ENCODE measurements around the gene BTBD16.

BTBD16 gene

DNA sequence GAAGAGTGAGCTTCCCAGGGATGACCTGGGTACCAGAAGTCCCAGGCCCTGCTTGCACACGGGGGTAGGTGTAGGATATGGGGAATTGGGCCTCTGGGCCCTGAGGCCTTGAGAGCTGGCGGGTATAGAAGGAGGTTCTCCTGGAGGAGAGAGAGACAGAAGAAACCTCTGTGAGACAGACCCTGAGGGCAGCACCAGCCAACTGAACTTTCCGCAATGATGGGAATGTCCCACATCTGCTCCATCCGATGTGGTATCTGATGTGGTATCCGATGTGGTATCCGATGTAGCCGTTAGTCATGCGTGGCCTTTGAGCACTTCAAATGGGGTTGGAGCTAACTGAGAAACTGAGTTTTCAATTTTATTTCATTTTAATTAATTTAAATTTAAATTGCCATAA, 72.8 kb downstream of the BTBD16 start:
- Histone ChIP-seq H3K27me3 (ENCODE audit: control insufficient read depth, insufficient read depth, low read length) (no peaks in the 10 kb centered on the region), H3K79me2 (no peaks in the 10 kb centered on the region), H3K4me2 (ENCODE audit: low read length) (no peak overlapping the region), H3K9me3 (ENCODE audit: control insufficient read depth, low read length) (no peaks in the 10 kb centered on the region), H3K36me3 (ENCODE audit: control insufficient read depth, insufficient read depth, low read length) (no peaks in the 10 kb centered on the region), H3K27ac (no peak overlapping the region), H2AFZ (no peak overlapping the region), H3K4me1 (no peaks in the 10 kb centered on the region), H3K4me3 (ENCODE audit: low read depth, low read length) (no peak overlapping the region), H3K9ac (no peak overlapping the region)
- TF ChIP-seq, protein P1, sequence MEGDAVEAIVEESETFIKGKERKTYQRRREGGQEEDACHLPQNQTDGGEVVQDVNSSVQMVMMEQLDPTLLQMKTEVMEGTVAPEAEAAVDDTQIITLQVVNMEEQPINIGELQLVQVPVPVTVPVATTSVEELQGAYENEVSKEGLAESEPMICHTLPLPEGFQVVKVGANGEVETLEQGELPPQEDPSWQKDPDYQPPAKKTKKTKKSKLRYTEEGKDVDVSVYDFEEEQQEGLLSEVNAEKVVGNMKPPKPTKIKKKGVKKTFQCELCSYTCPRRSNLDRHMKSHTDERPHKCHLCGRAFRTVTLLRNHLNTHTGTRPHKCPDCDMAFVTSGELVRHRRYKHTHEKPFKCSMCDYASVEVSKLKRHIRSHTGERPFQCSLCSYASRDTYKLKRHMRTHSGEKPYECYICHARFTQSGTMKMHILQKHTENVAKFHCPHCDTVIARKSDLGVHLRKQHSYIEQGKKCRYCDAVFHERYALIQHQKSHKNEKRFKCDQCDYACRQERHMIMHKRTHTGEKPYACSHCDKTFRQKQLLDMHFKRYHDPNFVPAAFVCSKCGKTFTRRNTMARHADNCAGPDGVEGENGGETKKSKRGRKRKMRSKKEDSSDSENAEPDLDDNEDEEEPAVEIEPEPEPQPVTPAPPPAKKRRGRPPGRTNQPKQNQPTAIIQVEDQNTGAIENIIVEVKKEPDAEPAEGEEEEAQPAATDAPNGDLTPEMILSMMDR (IDR thresholded peaks at IDR 0.05): no peak

DNA sequence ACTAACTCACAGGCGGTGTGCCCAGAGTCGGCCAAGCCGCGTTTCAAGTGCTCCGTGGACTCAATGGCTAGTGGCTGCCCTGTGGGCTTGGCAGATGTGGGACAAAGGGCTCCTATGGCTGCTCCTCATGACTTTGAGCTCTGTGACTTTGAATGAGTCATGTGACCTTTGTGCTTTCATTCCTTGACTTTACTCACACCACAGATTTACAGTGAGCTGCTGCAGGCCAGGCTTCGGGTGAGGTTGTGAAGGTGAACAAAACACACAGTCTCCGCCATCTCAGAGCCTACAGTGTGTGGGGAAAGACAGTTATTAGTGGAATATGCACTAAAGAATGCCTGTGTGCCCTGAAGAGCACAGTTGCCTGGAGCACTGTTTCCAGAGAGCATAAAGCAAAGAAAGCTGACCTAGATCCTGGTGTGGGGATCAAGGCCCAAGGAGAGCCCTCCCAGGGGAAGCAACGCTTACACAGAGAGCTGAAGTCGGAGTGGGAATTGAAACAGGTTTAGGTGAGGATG, 73.7 kb downstream of the BTBD16 start:
- H3K9me3 ChIP-seq (ENCODE audit: control insufficient read depth, low read length): no peaks in the 10 kb centered on the region
- H3K27ac ChIP-seq: no peak overlapping the region

DNA sequence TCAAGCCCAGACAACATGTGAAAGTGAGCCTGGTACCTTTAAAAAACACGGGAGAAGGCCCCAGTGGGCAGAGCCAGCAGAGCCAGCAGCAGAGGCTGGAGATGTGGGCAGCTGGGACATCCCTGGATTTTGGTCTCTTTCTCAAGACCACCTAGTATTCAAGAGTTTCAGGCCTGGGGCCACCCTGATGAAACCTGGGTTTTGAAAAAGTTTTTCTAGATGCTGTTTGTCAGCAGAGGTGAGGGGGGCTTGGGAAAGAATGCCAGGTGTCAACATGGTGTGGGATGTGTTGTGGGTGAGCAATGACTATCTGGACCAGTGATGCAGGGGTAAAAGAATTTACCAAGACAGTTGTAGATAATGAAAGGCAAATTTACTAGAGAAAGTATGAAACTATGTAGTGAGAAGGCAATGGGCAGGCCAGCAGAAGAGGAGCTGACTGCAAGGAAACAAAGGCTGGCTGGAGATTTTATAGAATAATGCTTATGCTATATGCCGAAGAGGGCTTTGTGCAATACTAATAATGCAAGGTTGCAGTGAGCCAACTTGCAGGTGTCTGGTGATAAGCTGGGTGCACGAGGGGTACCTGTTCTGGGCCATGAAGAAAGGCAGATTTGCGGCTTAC, 75.3 kb downstream of the BTBD16 start:
- H3K27me3 ChIP-seq (ENCODE audit: control insufficient read depth, insufficient read depth, low read length): no peaks in the 10 kb centered on the region
- no peak overlapping the region for H2AFZ ChIP-seq
- H3K9me3 ChIP-seq (ENCODE audit: control insufficient read depth, low read length): no peaks in the 10 kb centered on the region
- H3K4me1 ChIP-seq: no peaks in the 10 kb centered on the region
- H3K36me3 ChIP-seq (ENCODE audit: control insufficient read depth, insufficient read depth, low read length): no peaks in the 10 kb centered on the region
- no peaks in the 10 kb centered on the region for H3K79me2 ChIP-seq
- H3K27ac ChIP-seq: no peak overlapping the region
- no peak overlapping the region for H3K4me2 ChIP-seq (ENCODE audit: low read length)
- no peak overlapping the region for H3K9ac ChIP-seq
- H3K4me3 ChIP-seq (ENCODE audit: low read depth, low read length): no peak overlapping the region
- TF ChIP-seq, protein P1 (IDR thresholded peaks at IDR 0.05): no peak

More for the DNA sequence above, 73.7 kb downstream of the BTBD16 start:
- no peak overlapping the region for H3K4me2 ChIP-seq (ENCODE audit: low read length)
- no peaks in the 10 kb centered on the region for H3K27me3 ChIP-seq (ENCODE audit: control insufficient read depth, insufficient read depth, low read length)
- no peak overlapping the region for H2AFZ ChIP-seq
- no peaks in the 10 kb centered on the region for H3K36me3 ChIP-seq (ENCODE audit: control insufficient read depth, insufficient read depth, low read length)
- H3K9ac ChIP-seq: no peak overlapping the region
- H3K79me2 ChIP-seq: no peaks in the 10 kb centered on the region
- H3K4me3 ChIP-seq (ENCODE audit: low read depth, low read length): no peak overlapping the region
- TF ChIP-seq, protein P1 (IDR thresholded peaks at IDR 0.05): no peak
- H3K4me1 ChIP-seq: no peaks in the 10 kb centered on the region

DNA sequence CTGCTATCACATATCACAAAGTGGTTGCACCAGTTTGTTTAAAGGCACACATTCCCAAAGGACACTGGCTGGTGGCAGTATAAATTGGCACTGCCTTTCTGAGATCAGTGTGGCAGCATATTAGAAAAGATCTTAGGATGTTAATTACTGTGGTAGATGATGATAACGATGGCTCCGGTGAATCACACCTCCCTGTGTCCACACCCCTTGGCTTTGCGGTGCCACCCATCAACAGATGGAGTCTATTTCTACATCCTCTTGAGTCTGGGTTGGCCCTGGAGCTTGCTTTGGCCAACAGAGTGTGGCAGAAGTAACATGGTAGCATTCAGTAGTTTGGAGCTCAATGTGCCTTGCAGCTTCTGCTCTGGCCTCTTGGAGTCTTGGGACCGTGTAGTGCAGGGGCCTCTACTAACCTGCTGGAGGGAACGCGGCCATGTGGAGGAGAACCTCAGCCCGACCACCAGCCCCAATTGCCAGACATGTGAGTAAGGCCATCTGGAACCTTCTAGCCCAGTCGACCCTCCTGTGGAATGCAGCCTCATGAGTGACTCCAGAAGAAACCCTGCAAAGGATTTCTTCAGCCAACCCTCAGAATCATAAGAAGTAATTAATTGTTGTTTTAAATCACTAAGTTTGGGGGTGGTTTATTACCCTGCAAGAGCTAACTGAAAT, 76.2 kb downstream of the BTBD16 start:
- H3K9ac ChIP-seq: no peak overlapping the region
- TF ChIP-seq, protein P1 (IDR thresholded peaks at IDR 0.05): no peak

More for the DNA sequence above, 76.2 kb downstream of the BTBD16 start:
- H3K79me2 ChIP-seq: no peaks in the 10 kb centered on the region
- no peak overlapping the region for H2AFZ ChIP-seq
- H3K4me3 ChIP-seq (ENCODE audit: low read depth, low read length): no peak overlapping the region
- H3K27me3 ChIP-seq (ENCODE audit: control insufficient read depth, insufficient read depth, low read length): no peaks in the 10 kb centered on the region
- no peak overlapping the region for H3K4me2 ChIP-seq (ENCODE audit: low read length)
- H3K9me3 ChIP-seq (ENCODE audit: control insufficient read depth, low read length): no peaks in the 10 kb centered on the region
- H3K4me1 ChIP-seq: no peaks in the 10 kb centered on the region
- no peaks in the 10 kb centered on the region for H3K36me3 ChIP-seq (ENCODE audit: control insufficient read depth, insufficient read depth, low read length)
- H3K27ac ChIP-seq: no peak overlapping the region

Measured in parathyroid adenoma (tissue), 2 donors.